HepG2 (cell line): ENCODE measurements around the gene RGL3. TPM values are rescaled to one million over a fixed set of nuclear protein-coding genes. Genes with fewer than 3 reads are reported as not detected.

ENCODE experiments used
- CEBPZ ChIP-seq: IDR thresholded peaks from 2 replicates; pipeline ENCODE4 v1.6.1; 2012; ENCODE audit warnings: low read length, improper control_type of control experiment
- E2F1 ChIP-seq: sonication (generic); formaldehyde crosslinking; IDR thresholded peaks from 2 replicates; pipeline ENCODE4 v1.5.0; 2020; ENCODE audit warnings: missing genetic modification reagents
- E2F5 ChIP-seq: sonication (generic); formaldehyde crosslinking; conservative IDR thresholded peaks from 2 replicates; pipeline ENCODE4 v1.4.0; 2020; ENCODE audit warnings: missing genetic modification reagents
- HMG20B ChIP-seq: conservative IDR thresholded peaks from 2 replicates; pipeline ENCODE4 v1.6.1; 2016; ENCODE audit warnings: missing genetic modification reagents, missing compliant biosample characterization
- MYC ChIP-seq: sonication (generic); formaldehyde crosslinking; IDR thresholded peaks from 2 replicates; pipeline ENCODE4 v1.9.0; 2021; ENCODE audit warnings: missing genetic modification reagents, borderline replicate concordance
- PCBP2 ChIP-seq: fragments of 200-400 bp; formaldehyde crosslinking; optimal IDR thresholded peaks from 2 replicates; pipeline ENCODE3; 2018; ENCODE audit warnings: low read length, low read depth; ENCODE audit not compliant: poor library complexity, severe bottlenecking
- PLSCR1 ChIP-seq: sonication (generic); formaldehyde crosslinking; IDR thresholded peaks from 2 replicates; pipeline ENCODE4 v1.5.0; 2020; ENCODE audit warnings: missing genetic modification reagents, mild to moderate bottlenecking, borderline replicate concordance
- POLR2AphosphoS5 ChIP-seq: IDR thresholded peaks from 2 replicates; pipeline ENCODE4 v1.6.1; 2012; ENCODE audit warnings: low read depth, low read length
- REPIN1 ChIP-seq: sonication (generic); formaldehyde crosslinking; IDR thresholded peaks from 2 replicates; pipeline ENCODE4 v1.8.0; 2022; ENCODE audit warnings: missing genetic modification reagents, low read depth, mild to moderate bottlenecking, borderline replicate concordance
- SP140L ChIP-seq: sonication (generic); formaldehyde crosslinking; IDR thresholded peaks from 2 replicates; pipeline ENCODE4 v1.4.0; 2020; ENCODE audit warnings: missing genetic modification reagents, borderline replicate concordance
- TEAD2 ChIP-seq: sonication (generic); formaldehyde crosslinking; IDR thresholded peaks from 2 replicates; pipeline ENCODE4 v1.9.0; 2021; ENCODE audit warnings: missing genetic modification reagents
- U2AF1 ChIP-seq: fragments of 200-400 bp; formaldehyde crosslinking; optimal IDR thresholded peaks from 2 replicates; pipeline ENCODE3; 2017; ENCODE audit warnings: mild to moderate bottlenecking, low read depth, low read length
- YEATS4 ChIP-seq: sonication (generic); formaldehyde crosslinking; IDR thresholded peaks from 2 replicates; pipeline ENCODE4 v1.4.0; 2020; ENCODE audit warnings: missing genetic modification reagents, borderline replicate concordance
- ZKSCAN8 ChIP-seq: IDR thresholded peaks from 2 replicates; pipeline ENCODE4 v1.6.1; 2016; ENCODE audit warnings: borderline replicate concordance, missing genetic modification reagents, missing compliant biosample characterization
- ZNF10 ChIP-seq: sonication (generic); formaldehyde crosslinking; IDR thresholded peaks from 2 replicates; pipeline ENCODE4 v1.4.0; 2020; ENCODE audit warnings: mild to moderate bottlenecking, low read depth, missing genetic modification reagents, borderline replicate concordance
- ZNF704 ChIP-seq: sonication (generic); formaldehyde crosslinking; IDR thresholded peaks from 2 replicates; pipeline ENCODE4 v1.8.1; 2023; ENCODE audit warnings: mild to moderate bottlenecking, inconsistent platforms, moderate library complexity, missing genetic modification reagents, borderline replicate concordance
- ZSCAN29 ChIP-seq: sonication (generic); formaldehyde crosslinking; conservative IDR thresholded peaks from 2 replicates; pipeline ENCODE4 v1.4.0; 2020; ENCODE audit warnings: mild to moderate bottlenecking, missing genetic modification reagents
- ZSCAN5A ChIP-seq: sonication (generic); formaldehyde crosslinking; IDR thresholded peaks from 2 replicates; pipeline ENCODE4 v1.8.0; 2022; ENCODE audit warnings: mild to moderate bottlenecking, missing genetic modification reagents, borderline replicate concordance
- polyA plus RNA-seq, 8 experiments: library from polyadenylated mRNA; depleted of rRNA in 3 of 8; stranded (reverse) in 7 of 8; unstranded in 1 of 8; fragments of >200 nt; fragmentation: Illumina TruSeq in 4 of 8; extraction: Trizol in 4 of 8; gene quantifications; 2 replicates each; pipeline versions ENCODE4 v1.2.1 to v1.2.3, GENCODE V29; 2011 to 2016; ENCODE audit warnings: low read depth in 4 of 8, missing spikeins in 1 of 8, mixed read lengths in 1 of 8; ENCODE audit not compliant: insufficient read depth in 1 of 8
- total RNA-seq, 5 experiments: library from RNA; depleted of rRNA; stranded (reverse); fragments of >200 nt; fragmentation: Illumina TruSeq; extraction: Trizol; gene quantifications; 2 replicates each; pipeline ENCODE4 v1.2.3, GENCODE V29; 2016; ENCODE audit warnings: low read depth in 1 of 5

The RGL3 gene
- total and polyA plus RNA-seq, 2 of the 13 experiments (the other 11 are each of a cell fraction or from before 2014, with no cell fraction given), result 4.2 to 7.6 TPM

GRCh38 chr19:11380653-11381537 lies 38.2 kb downstream of the RGL3 start (continued):
- no peak for TF ChIP-seq ZSCAN5A (CRISPR knock-in tag)
- no peak for TF ChIP-seq SP140L (CRISPR knock-in tag)
- TF ChIP-seq E2F5 (CRISPR knock-in tag), result peak; percentile 83; the same call in 1 of the 2 replicates
- peak; percentile 86; the same call in 1 of the 2 replicates for TF ChIP-seq REPIN1
- no peak for TF ChIP-seq ZSCAN29 (CRISPR knock-in tag)
- peak; percentile 50; the same call in 1 of the 2 replicates for TF ChIP-seq CEBPZ
- TF ChIP-seq ZKSCAN8, result peak; percentile 63; the same call in 1 of the 2 replicates
- no peak for TF ChIP-seq ZNF10 (CRISPR knock-in tag)
- peak; percentile 62; the same call in 1 of the 2 replicates for TF ChIP-seq MYC
- no peak for TF ChIP-seq PLSCR1 (CRISPR knock-in tag)
- no peak for TF ChIP-seq E2F1 (CRISPR knock-in tag)
- TF ChIP-seq HMG20B (CRISPR knock-in tag), result peak; percentile 59; the same call in 1 of the 2 replicates
- peak; percentile 75 for TF ChIP-seq POLR2AphosphoS5
- TF ChIP-seq U2AF1, result no peak
- TF ChIP-seq TEAD2 (CRISPR knock-in tag), result no peak
- TF ChIP-seq ZNF704 (CRISPR knock-in tag), result 0 out of 2 replicates have a peak, but pooled peaks have one; percentile 13
- peak; percentile 62; the same call in 1 of the 2 replicates for TF ChIP-seq YEATS4 (CRISPR knock-in tag)
- no peak for TF ChIP-seq PCBP2
